GM12874 (cell line): ENCODE data around the gene ZMAT1.

Experiments used
- CTCF ChIP-seq: IDR thresholded peaks from 2 replicates; pipeline ENCODE4 v1.5.1; 2011; ENCODE audit warnings: low read depth, mild to moderate bottlenecking, control low read depth, low read length, moderate library complexity; ENCODE audit not compliant: insufficient read depth

The ZMAT1 gene

GRCh38 chrX:101931488-101932248 is at the start of gene ZMAT1:
TSS of gene ZMAT1 (minus strand) at chrX:101932027. CDS start at chrX:101932008, 19 bp downstream.
- TF ChIP-seq CTCF: no peak

GRCh38 chrX:101977106-101977505 is 45.3 kb upstream of the ZMAT1 start:
- no peak for TF ChIP-seq CTCF

GRCh38 chrX:101973066-101973465 is 41.2 kb upstream of the ZMAT1 start:
- no peak for TF ChIP-seq CTCF

GRCh38 chrX:101958139-101958538 is 26.3 kb upstream of the ZMAT1 start:
- TF ChIP-seq CTCF: no peak

GRCh38 chrX:101957174-101957573 is 25.3 kb upstream of the ZMAT1 start:
- TF ChIP-seq CTCF: no peak

GRCh38 chrX:101956556-101956955 is 24.7 kb upstream of the ZMAT1 start:
- no peak for TF ChIP-seq CTCF

GRCh38 chrX:101950581-101950980 is 18.8 kb upstream of the ZMAT1 start:
- TF ChIP-seq CTCF: no peak
